RWPE1 (cell line): ENCODE results near the gene DDX1.

Experiments used
- CTCF ChIA-PET: fragments of 350-600 bp; sonication (Branson Sonifier 250); formaldehyde crosslinking; extraction: SDS; loops from one replicate; lab custom pipeline; 2021; lab: Yijun Ruan, JAX
- POLR2A ChIA-PET: fragments of 400-600 bp; formaldehyde crosslinking; extraction: SDS; loops from one replicate; lab custom pipeline; 2020; ENCODE audit warnings: antibody characterized with exemption; ENCODE audit not compliant: low non-redundant PET; lab: Yijun Ruan, JAX
- DNase-seq: peaks from one replicate; pipeline ENCODE4 v3.0.0; 2012; ENCODE audit warnings: low spot score
- H3K27ac ChIP-seq: fragments of 450-650 bp; 2 replicates; pipeline ENCODE4 v1.5.1; 2017
- CTCF ChIP-seq: fragments of 450-650 bp; conservative IDR thresholded peaks from 2 replicates; pipeline ENCODE4 v1.5.1; 2017; ENCODE audit warnings: low read depth, mild to moderate bottlenecking

Gene DDX1

GRCh38 chr2:15613736-15614429 is 22.2 kb downstream of the DDX1 start:
- ChIA-PET CTCF (no interaction called here), POLR2A (no interaction called here)
- TF ChIP-seq CTCF: no peak

DNA sequence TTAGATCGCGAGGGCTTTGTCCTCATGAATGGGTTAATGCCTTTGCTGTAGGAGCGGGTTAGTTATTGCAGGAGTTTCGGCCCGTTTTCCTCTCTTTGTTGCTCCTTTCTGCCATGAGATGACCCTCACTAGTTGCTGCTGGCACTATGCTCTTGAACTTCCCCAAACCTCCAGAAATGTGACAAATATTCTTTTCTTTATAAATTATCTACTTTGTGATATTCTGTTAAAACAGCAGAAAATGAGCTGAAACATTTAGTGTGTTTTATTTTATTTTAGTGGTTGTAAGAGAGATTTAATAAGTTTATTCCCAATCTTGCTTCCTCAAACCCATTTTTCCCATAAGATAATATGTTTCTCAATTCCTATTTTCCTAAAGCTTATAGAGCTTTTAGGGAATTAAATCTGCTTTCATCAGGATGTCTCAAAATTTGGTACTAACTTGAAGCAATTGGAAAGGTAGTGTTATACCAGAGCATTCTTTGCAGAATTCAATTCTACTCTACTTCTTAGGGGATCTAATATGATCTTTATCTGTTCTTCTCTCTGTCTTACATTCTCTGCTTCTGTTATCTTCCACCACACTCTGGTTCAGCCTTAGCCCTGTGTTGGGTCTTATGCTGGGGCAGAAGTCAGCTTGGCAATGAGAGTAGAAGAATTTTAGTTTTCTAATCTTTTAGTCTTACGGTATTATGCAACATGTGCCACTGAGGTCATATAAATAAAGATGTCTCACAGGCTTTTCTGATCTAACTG is 23.1 kb downstream of the DDX1 start:
- no peak for DNase-seq
- no peak for TF ChIP-seq CTCF
- H3K27ac ChIP-seq: no peak overlapping the region
- CTCF ChIA-PET: interaction anchor here (0.6 kb wide), 1 partner anchor 54 kb away, joined by 3 read pairs; no protein-coding TSS in a partner anchor
- POLR2A ChIA-PET: no interaction called here

More at GRCh38 chr2:15613736-15614429, 22.2 kb downstream of the DDX1 start:
- no peak for DNase-seq
- no peak overlapping the region for H3K27ac ChIP-seq

DNA sequence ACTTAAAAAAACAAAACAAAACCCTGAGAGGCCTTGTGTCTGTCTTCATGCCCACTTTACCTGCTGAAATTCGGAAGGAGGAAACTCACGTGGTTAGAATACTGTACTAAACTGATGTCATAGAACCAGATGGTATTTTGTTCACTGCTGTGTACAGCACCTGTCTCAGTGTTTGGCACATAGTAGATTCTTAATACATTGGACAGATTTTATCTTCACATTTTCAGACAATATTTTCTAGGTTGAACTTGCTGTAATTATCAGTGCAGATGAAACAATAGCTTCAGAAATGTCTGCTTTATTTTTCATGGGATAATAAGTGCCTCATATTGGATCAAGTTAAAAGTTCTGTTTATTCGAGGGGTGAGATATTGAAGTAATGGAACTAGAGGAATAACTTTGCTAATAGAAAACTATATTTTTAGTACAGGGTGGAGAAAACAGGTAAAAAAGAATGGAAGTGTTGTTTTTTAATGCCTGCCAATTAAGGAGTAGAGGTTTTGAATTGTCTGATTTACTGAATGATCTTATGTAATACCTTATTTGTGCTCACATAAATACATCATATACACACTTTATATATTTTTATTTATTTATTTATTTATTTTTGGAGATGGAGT is 23.7 kb downstream of the DDX1 start:
- no peak for TF ChIP-seq CTCF
- ChIA-PET POLR2A (no interaction called here), CTCF (interaction anchor here (0.6 kb wide), 1 partner anchor 54 kb away, joined by 3 read pairs; no protein-coding TSS in a partner anchor)
- no peak overlapping the region for H3K27ac ChIP-seq
- no peak for DNase-seq

DNA sequence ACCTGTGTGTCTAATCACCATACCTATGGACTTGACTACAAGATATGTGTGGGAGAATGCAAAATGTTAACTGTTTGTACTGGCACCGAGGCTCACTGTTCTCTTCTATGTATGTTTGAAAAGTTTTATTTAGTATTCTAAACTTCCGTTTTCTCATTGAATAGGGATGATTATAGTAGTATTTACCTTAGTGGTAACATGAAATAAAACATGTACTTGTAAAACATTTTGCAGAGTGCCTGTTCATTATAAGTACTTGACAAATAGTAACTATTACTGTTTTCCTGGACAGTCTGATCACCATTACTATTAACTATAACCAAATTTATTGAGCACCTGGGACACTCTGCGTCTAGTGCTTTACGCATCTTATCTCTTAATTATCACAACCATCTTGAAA is 24.8 kb downstream of the DDX1 start:
- DNase-seq: no peak
- no peak overlapping the region for H3K27ac ChIP-seq
- no peak for TF ChIP-seq CTCF
- CTCF ChIA-PET: no interaction called here
- POLR2A ChIA-PET: no interaction called here

DNA sequence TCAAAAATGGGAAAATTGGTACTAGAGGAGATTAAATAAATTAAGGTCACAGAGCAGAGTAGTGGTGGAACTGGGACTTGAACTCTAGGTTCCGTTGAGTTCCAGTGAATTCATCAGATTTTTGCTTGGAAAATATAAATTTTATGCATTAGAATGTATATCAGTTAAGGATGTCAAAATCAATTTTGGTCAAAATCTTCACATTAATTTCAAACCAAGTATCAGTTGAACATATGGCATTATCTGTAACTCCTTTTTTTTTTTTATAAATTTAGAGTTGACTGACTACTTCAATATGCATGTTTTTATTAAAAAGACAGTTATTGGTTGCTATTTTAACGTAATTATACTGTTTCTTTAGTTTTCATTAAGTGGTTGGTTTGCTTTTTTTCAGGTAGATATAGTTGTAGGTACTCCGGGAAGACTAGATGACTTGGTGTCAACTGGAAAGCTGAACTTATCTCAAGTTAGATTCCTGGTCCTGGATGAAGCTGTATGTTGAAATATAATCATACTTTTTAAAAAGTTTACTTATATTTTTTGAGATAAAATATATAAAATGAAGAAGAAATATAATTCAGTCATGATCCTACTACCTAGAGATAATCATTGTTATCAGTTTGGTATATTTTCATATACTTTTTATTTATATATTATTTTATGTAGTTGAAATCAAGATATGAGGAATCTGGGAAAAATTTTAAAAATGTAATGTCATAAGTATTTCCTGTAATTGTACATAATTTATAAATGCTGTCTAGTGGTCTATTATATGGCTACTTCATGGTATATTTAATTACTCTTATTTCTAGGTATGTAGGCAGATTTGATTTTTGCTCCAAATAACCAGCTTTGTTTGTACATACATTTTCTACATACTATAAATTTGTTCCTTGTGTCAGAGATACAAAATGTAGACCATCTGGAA is 25.4 kb downstream of the DDX1 start:
- POLR2A ChIA-PET: no interaction called here
- H3K27ac ChIP-seq: no peak overlapping the region

More for the DNA sequence above, 25.4 kb downstream of the DDX1 start:
- CTCF ChIA-PET: no interaction called here
- TF ChIP-seq CTCF: no peak
- DNase-seq: no peak
